GM12891 (cell line): Measurements from ENCODE around the gene MORN2.

ENCODE experiments used
- PAX5 ChIP-seq: IDR thresholded peaks from 2 replicates; pipeline ENCODE4 v1.6.1; 2011; ENCODE audit warnings: low read length, moderate library complexity, mild to moderate bottlenecking; ENCODE audit not compliant: insufficient read depth, severe bottlenecking
- POLR2A ChIP-seq: IDR thresholded peaks from 2 replicates; pipeline ENCODE4 v1.6.1; 2011; ENCODE audit warnings: low read depth, low read length, control low read depth
- POLR2AphosphoS5 ChIP-seq: IDR thresholded peaks from 2 replicates; pipeline ENCODE4 v1.6.1; 2011; ENCODE audit warnings: low read depth, low read length, control low read depth
- POU2F2 ChIP-seq: IDR thresholded peaks from 2 replicates; pipeline ENCODE4 v1.6.1; 2011; ENCODE audit warnings: low read depth, mild to moderate bottlenecking, control low read depth, low read length, moderate library complexity
- SPI1 ChIP-seq: IDR thresholded peaks from 2 replicates; pipeline ENCODE4 v1.6.1; 2011; ENCODE audit warnings: low read depth, low read length, control low read depth
- TAF1 ChIP-seq: IDR thresholded peaks from 2 replicates; pipeline ENCODE4 v1.6.1; 2011; ENCODE audit warnings: low read depth, low read length, control low read depth

DNA sequence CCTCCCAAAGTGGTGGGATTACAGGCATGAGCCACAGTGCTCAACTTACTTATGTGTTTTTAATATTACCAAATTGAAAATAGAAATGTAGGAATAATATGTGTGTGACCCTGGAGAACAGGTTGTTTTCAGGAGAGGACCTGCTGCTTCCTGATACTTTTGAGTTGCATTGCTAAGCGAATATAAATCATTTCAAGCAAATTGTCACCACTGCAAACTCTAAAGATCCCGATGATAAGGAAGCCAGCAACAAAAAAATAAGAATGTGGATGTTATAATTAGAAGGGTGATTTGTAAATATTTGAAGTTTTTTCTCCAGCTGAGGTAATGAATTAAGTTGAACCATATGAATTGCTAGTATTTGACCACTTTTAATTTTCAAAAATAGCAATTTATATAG is 54.8 kb downstream of the MORN2 start:
- TF ChIP-seq POLR2AphosphoS5 (no peak), POLR2A (no peak), PAX5 (no peak), TAF1 (no peak), SPI1 (no peak), POU2F2 (no peak)
